HG03135 (cell line): Measurements from ENCODE around the gene LDB3.

Source experiments
- ATAC-seq: cut with Tn5 transposase; IDR thresholded peaks from one replicate; pipeline ENCODE4 v1.9.1; 2021; ENCODE audit warnings: mild to moderate bottlenecking, moderate library complexity; ENCODE audit not compliant: unreplicated experiment

LDB3 gene

DNA sequence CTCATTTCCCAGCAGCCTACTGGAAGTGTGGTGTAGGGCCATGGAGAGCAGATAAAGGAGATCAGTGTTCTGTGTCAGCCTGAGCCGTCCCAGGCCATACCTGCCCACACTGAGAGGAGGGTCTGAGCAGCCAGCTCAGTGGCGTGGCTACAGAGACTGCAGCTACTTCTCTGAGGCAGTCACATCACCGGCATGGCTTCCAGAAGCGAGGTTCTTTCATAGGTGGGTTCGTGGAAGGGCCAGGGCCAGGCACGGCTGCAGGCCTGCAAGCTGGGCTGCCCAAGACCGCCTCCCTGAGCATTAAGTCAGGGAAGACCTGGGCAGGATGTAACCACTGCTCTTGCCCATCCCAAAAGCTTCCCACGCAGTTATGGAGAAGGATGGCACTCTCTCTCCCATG is 34.9 kb downstream of the LDB3 start:
- no peak for ATAC-seq

DNA sequence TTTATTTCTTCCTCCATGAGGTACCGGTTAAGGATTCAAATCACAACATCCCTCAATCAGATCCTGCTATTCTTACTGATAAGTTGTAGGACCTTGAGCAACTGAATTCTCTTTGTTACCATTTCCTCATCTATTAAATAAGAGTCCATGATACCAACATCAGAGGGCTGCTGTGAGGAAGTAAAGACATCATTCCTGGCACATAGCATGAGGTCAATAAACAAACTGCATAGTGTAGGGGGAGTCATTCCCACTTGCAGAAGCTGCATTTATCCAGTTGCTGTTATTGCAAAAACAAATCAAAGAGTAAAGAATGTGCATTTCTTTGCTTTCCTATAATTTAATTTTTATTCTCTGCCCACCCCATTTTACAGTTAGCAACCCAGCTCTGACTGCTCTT is 36.8 kb downstream of the LDB3 start:
- ATAC-seq: no peak

DNA sequence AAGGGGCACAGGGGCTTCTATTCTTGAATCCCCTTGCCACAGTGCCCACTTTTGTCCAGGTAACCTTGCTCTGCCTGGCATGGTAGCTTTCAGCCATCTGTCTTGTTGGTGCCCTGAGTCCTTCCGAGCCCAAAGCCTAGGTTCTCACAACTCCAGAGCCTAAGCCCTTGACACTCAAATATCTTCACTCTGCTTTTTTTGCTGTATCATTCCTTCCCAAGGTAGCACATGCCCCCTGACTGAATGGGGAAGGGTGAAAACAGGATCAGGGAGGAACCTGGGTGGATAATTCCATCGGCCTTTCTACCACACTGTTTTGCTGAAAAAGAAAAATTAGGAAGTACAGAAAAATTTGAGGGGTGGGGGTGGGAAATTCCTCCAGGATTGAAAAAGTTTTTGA is 37.6 kb downstream of the LDB3 start:
- no peak for ATAC-seq

DNA sequence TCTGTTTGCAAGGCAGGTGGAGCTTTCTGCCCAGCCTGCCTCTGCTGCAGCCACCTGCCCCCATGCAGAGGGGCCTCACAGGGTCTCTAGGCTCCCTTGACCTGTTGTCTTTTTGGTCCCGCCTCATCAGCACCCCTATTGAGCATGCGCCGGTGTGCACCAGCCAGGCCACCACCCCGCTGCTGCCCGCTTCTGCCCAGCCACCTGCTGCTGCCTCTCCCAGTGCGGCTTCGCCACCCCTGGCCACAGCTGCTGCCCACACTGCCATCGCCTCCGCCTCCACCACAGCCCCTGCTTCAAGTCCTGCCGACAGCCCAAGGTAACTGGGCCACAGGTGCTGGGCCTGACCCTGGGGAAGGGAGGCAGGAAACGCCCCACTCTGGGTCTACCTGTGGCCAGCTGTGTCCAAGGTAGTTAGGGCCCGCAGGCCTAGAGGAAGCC is 38.1 kb downstream of the LDB3 start:
- ATAC-seq: no peak

DNA sequence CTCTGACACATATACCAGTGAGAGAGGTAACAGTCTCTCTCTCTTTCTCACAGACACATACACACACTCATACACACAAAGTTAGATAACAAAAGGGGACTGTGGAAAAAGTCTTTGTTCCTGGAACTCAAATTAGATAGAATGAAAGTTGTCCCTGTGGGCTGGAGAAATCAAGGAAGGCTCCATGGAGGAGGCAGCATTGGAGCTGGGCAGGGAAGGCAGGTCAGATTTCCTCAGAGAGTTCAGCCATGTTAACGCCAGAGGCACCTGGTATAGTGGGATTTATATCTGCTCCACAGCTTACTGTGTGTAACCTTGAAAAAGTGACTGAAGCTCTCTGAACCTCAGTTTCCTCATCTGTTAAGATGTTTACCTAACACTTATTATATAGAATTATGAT is 38.7 kb downstream of the LDB3 start:
- no peak for ATAC-seq

DNA sequence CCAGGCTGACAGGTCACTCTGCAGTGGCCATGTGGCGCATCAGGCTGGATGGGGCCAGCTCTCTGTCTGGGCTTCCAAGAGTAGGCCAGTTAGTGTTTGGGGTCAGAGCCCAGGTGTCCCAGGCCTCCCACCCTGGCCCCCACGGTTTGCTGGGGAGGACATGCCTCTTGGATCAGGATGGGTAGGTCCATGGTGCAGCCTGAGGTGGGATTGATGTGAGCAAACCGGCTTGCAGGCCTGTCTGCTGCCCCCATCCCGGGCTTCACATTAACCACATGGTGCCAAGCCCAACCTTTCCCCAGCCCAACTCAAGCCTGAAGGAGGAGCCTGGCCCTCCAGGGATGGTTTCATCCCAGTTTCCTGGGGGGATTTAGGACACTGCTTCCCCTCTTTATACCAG is 39.2 kb downstream of the LDB3 start:
- no peak for ATAC-seq

DNA sequence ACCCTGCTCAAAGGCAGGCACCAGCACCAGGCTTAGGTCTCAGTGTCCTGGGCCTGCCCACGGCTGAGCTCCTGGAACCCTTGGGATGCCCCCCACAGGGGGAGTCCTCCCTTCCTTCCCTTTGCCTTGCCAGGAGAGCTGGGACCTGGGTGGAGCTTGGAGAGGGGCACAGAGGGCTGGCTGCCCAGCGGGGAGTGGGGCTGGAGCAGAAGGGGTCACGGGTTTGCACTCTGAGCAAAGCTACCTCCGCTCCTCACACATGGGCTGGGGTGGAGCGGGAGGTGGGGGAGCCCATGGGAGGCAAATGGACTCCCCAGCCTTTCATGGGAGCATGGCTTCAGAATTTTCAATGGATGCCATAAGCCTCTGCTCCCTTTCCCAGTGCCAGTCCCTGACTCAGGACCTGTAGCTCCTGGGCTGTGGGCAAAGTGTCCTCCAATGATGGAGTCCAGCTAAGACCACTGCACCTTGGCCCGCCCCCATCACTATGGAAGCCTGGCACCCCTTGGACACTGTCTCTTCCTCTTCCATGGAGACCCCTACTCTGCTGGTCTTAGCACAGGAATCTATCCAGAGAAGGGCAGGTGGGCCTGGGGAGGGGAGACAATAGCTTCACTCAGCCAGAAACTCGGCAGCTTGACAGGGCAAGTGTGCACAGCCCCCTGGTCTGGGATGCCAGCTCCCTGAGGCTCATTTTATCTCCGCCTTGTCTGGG is 39.9 kb downstream of the LDB3 start:
- ATAC-seq: no peak

DNA sequence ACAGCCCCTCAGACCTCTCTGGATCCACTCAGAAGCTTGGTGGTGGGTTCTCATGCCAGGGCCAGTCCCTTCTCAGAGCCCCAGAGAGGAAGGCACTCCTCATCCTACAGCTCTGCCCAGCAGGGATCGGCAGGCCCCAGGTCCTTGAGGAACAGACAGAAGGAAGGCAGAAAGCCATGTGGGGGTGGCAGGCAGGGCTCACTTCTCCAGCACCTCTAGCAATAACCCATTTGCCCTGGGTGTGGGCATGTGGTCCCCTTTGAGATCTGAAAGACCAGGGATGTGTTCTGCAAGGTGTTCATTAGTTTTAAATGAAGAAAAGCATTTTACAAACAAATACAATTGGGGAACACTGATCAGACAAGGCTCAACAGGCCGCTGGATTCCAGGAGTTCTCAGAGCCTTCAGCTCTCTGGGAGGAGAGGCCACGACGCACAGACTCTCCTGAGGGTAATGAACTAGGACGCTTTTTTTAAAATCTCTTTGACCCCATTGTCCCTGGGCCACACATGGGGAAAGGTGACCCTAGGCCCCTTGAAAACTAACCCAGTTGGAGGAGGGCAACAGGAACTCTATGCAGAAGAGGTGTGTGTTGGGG is 40.6 kb downstream of the LDB3 start:
- ATAC-seq: no peak

DNA sequence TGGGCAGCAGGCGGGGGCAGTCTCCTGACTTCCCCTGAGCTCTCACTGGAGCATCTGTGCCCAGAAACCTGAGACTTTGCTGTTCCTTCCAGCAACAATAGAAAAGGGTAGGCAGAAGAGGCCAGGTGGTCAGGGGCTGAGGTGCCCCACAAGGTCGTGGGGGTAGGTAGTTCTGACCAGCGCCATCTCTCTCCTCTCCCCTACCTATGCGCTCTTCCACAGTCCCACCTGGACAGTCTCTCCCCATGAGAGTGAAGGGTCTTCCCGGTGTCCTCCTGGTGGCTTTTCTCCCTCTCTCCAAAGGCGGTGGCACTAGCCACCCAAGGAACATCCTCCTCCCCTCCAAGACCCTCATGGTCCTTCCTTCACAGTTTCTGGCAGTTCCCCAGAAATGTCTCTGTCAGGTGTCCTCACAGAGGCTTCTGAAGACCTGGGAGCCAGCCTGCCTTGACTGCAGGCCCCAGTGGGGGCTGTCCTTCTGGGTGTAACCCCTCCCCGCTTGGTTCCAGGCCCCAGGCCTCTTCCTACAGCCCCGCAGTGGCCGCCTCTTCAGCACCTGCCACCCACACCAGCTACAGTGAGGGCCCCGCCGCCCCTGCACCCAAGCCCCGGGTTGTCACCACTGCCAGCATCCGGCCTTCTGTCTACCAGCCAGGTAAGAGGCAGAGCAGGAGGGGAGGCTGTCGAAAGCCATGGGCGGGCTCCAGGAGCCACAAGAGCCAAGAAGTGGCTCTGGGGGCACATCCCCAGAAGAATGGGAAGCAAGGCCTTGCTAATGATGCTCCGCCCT is 41.3 kb downstream of the LDB3 start:
- ATAC-seq: no peak

DNA sequence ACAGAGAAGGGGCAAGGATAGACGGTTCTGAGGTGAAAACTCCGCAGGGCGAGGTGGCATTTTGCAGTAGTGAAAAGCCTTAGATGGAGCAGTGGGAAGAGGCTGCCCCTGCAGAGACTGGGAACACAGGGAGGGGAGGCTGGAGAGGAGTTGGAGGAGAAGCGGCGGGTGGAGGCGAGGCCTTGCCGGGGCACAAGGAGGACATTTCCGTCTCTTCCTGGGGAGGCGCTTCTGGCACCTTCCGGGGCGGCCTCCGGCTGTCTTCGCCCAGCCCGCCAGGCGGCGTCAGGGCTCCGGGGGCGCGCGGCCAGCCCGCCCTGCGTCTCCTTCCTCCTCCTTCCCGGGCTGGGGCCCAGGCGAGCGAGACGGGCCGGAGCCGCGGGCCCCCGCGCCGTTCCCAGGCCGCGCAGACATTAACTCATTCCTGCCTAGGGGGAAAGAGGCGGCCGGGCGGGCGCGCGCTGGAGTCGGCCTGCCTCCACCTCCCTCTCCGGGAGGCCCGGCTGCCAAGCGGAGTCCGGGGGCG is 42.7 kb downstream of the LDB3 start:
- peak; percentile 86 for ATAC-seq

DNA sequence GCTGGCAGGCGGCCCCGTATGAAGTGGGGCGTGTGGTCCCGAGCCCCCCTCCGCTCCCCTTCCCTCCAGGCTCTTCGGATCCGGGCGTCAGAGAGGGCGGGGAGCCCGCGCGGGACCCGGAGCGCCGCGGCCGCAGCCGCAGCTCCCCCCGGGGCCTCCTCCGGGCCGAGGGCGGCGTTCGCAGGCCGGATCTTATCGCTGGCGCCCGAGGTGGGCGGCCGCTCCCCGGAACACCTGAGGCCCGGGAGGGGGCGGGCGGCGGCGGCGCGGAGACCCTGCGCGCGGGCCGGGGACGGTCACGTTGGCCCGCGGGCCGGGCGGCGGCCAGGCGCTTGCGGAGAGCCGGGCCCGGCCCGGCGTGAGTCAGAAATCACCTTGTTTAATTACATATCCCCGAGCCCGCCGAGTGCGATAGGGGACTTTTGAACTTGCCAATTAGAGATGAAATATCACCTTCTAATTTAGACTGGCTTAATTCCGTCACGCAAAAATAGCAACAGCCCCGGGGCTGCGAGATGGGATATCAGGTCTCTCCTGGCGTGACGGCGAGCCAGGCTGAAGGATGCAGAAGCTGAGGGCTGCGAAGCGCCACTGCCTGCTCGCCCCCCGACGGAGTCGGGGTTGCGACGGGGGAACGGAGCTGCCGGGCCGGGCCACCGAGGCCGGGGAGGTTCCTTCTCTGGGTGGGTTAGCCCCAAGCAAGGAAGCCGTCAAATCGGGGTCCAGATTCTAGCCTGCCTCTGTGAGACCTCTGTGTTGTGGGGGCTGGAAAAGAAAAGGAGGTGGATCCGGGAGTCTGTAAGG is 43.4 kb downstream of the LDB3 start:
- ATAC-seq: peak; percentile 48

DNA sequence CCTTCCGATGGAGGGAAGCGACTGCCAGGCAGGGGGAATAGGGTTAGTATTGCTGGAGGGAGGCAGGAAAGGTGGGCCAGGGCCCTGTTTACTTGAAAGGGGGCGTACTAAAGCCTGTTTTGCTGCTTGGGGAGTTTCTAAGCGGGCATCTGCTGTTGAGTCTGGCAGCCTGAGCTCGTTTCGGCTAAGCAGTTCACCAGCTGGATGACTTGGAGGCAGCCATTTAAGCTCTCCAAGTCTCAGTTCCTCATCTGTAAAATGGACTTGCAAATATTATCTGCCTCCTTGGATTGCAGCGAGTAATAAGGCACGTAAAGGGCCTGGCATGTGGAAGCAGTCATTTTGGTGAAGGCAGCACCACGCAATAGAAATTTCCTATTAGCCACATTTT is 44.0 kb downstream of the LDB3 start:
- peak; percentile 20 for ATAC-seq

DNA sequence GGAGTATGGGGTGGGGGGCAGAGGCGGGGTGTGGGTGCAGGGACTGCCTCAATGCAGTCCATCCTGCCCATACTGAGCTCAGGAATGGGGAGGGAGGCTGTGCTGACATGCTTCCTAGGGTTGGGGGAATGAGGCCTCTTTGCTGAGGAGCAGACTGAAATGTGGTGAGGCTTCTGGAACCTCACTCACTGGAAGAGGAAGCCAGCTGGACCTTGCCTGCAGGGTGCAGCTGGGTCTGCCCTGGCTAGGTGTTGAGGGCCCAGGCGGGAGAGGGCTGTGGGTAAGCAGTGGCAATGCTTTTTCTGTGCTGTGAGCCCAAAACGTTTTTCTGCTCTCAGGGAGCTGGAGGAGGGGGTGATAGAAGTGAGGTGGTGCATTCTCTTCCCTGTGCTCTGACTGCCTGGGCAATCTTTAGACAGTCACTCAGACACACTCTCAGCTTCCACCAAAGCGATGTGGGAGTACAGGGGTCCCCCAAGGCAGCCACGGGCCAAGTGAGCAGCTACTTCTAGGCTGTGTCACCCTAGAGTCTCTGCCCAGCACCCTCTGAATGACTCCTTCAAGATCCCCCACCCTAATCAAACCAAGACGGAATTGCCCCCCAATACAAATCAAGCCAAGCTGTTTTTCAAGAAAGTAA is 47.0 kb downstream of the LDB3 start:
- ATAC-seq: no peak

DNA sequence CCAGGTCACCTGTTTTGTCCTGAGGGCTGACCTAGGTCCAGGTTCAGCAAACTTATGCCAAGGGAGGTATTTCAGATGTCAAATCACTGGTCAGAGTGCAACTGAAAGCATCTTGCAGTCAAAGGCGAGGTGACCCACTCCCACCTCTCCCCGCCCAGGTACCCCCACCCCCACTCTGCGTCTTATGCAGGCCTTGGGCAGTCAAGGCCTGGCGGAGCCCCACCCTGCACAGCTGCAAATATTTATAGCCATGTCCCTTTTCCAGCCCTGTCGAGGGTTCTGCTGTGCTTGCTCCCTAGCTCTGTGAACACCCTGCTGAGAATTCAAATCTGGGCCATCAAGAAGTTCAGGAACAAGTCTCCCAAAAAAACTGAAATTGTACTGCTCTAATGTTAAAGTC is 47.5 kb downstream of the LDB3 start:
- no peak for ATAC-seq

DNA sequence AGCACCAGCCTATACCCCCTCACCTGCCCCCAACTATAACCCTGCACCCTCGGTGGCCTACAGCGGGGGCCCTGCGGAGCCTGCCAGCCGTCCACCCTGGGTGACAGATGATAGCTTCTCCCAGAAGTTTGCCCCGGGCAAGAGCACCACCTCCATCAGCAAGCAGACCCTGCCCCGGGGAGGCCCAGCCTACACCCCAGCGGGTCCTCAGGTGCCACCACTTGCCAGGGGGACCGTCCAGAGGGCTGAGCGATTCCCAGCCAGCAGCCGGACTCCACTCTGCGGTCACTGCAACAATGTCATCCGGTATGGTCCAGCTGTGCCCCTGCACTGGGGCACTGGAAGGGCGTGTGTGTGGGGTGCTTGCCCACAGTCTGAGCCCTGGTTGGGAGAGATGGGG is 48.2 kb downstream of the LDB3 start:
- ATAC-seq: no peak

DNA sequence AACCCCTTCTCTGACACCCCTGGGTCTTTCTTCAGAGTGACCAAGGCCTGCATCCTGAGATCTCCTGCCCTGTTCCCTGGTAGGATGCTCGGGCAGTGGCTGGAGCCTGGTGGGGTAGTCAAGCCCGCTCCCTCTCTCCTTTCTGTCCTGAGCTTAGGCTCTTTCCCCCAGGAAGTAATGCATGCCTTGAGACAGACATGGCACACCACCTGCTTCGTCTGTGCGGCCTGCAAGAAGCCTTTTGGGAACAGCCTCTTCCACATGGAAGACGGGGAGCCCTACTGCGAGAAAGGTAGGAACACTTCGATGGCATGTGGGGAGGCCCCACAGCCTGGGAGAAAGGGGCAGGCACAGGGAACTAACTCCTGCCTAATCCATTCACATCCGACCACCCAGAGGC is 50.2 kb downstream of the LDB3 start:
- no peak for ATAC-seq

DNA sequence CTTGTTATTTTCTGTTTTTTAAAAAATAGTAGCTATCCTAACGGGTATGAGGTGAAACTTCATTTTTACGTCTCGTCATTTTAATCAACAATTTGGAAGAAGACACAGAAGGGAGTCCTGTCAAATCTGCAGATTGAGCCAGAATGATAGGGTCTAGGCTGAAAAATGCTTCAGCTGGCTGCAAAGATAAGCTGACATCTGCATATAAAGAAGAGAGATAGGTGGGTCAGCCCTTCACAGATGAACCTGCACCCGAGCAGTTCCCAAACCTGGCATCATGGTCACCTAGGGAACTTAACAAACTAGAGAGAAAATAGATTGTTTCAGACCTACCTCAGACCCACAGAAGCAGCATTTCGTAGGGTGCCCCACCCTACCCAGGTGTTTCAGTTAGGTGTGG is 52.9 kb downstream of the LDB3 start:
- no peak for ATAC-seq

DNA sequence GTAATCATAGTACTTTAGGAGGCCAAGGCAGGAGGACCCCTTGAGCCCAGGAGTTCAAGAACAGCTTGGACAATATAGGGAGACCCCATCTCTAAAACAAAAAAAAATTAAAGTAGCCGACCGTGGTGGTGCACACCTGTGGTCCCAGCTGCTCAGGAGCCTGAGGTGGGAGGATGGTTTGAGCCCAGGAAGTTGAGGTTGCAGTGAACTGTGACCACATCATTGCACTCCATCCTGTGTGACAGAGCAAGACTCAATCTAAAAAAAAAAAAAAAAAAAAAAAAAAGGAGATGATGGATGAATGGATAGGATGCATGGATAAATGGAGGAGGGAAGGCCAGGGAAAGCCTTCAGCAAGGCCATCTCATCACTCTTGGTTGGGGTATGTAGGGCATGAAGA is 54.7 kb downstream of the LDB3 start:
- ATAC-seq: no peak

DNA sequence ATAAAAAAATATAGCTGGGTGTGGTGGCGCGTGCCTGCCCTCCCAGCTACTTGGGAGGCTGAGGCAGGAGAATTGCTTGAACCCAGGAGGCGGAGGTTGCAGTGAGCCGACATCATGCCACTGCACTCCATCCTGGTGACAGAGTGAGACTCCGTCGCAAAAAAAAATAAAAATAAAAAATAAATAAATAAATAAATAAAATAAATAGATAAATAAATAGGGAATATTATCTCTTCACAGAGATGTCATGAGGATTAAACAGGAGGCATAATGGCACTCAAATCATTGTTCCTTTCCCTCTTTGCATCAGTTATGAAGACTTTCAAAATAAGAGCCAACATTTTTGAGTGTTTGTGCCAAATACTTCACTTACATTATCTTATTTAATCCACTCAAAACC is 56.1 kb downstream of the LDB3 start:
- ATAC-seq: no peak

DNA sequence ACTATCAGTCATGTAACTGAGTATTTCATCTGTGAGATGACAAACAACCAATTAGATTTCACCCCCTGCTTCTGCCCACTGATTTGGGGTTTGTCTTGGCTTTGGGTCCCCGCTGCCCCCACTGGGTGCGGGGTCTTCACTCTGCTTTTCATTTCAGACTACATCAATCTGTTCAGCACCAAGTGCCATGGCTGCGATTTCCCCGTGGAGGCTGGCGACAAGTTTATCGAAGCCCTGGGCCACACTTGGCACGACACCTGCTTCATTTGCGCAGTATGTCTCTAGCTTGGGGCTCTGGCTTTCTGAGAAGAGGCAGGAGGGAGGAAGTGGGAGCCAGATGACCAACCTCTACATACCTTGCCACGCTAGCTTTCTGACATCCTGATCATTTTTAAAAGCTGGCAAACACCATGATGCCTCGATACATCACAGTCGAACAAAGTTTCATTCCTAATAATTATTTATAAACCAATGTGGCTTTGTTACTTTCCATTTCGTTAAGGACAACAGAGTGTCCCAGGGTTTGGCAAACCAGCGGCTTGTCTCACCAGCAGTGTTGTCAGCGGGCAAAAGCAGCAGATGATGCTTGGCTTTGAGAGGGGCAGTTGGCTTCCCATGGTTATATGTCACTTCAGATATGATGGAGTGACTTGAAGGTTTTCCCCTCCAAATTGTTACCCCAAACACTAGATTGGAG is 57.8 kb downstream of the LDB3 start:
- no peak for ATAC-seq
